Measurements from ENCODE around the gene NSD2.

GRCh38 chr4:1981251-1982058 is 110.3 kb downstream of the NSD2 start:
- no peak for TF ChIP-seq EZH2 (IDR thresholded peaks at IDR 0.05)
- no peak for TF ChIP-seq POLR2AphosphoS5 (IDR thresholded peaks at IDR 0.05; ENCODE audit: borderline replicate concordance, low read depth, low read length)
